GM19240 (cell line): ENCODE measurements around the gene ZNF764.
"Not testable (repeated sequence)": the region's sequence is repeated elsewhere in the genome, so short reads cannot be mapped to it uniquely, and the experiment has no call there.

Source experiments
- DNase-seq: peaks from one replicate; pipeline ENCODE4 v3.0.0; 2011; ENCODE audit warnings: low spot score; ENCODE audit not compliant: insufficient read length

The ZNF764 gene

GRCh38 chr16:30527635-30528178 lies 30.5 kb downstream of the ZNF764 start:
- peak; percentile 55 for DNase-seq

DNA sequence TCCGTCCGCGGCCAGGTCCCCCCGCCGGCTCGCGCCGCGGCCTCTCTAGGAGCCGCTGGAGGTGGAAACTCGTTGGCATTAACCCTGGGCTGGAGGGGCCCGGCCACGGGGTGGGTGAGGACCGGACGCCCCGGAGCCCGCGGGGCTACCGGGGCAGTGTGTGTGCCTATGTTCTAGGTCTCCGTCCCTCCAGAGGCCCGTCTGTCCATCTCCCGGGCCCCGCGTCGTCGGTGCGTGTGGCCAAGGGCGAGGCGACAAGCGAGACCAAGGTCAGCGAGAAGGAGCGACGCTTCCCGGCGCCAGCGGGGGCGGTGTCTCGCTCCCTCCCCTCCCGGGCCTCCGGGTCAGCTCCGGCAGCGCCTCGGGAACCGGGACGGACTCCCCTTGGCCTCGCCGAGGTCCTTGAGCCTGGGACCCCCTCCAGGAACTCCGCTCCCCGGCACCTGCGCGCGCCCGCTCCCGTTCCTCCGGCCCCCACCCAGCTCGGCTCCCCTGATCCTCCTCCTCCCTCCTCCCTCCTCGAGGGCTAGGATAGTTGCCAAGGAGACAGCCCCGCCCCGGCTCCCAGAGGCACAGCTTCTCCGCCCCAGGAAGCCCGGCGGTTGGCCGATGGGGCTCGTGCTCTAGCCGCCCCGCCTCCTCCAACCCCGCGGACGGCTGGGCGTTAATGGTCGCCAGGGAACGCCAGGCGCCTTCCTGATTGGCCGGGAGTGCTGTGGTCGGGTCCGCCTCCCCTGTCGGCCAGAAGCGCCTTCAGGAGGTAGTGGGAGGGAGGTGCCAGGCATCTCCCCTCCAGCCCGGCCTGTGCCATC lies 31.1 kb downstream of the ZNF764 start:
- peak; percentile 97 for DNase-seq

- DNase-seq: peak; percentile 27
Observed at GRCh38 chr16:30526137-30526822, 31.9 kb downstream of the ZNF764 start, which contains the start of gene ZNF768. Gene ZNF768 (minus strand): TSS chr16:30526566. CDS start chr16:30526413, 153 bp downstream.

- DNase-seq: no peak
Observed at GRCh38 chr16:30525844-30526136, 32.4 kb downstream of the ZNF764 start.

- no peak for DNase-seq
Observed at GRCh38 chr16:30524575-30525568, 33.3 kb downstream of the ZNF764 start.

DNA sequence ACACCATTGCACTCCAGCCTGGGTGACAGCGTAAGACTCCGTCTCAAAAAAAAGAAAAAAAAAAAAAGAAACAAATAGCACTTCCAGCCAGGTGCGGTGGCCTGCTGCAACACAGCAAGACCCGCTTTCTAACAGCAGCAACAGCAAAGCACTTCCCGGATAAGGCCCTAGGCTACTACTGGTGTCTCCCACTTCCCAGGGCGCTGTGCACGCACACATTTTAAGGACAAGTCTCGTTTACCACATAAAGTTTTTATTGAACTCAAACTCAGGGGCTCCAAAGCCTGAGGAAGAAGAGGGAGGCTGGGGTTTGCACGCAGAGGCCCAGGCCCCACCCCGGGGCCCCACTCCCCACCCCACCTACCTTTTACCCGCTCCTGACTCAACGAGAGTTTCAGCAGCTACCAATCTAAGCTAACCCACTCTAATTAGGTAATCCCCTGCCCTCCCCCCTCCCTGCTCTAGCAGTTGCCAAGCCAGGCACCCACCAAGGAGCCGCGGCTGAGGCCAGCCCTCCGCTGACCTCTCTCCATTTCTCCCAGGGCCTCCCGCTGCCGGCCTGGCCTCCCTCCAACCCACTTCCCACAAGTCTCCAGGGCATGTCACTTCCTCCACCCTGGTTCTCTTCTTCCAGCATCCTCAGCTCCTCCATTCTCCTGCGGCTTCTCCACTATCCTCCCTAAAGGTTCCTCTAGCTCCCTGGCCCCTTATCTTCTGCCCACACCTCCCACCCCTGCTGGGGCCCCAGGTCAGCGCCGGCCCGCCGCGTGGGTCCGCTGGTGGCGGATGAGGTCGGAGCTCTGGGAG lies 34.2 kb downstream of the ZNF764 start:
- DNase-seq: no peak

GRCh38 chr16:30522702-30523463 lies 35.3 kb downstream of the ZNF764 start:
- DNase-seq: not testable (repeated sequence)

GRCh38 chr16:30521873-30522641 lies 36.1 kb downstream of the ZNF764 start:
- no peak for DNase-seq

DNA sequence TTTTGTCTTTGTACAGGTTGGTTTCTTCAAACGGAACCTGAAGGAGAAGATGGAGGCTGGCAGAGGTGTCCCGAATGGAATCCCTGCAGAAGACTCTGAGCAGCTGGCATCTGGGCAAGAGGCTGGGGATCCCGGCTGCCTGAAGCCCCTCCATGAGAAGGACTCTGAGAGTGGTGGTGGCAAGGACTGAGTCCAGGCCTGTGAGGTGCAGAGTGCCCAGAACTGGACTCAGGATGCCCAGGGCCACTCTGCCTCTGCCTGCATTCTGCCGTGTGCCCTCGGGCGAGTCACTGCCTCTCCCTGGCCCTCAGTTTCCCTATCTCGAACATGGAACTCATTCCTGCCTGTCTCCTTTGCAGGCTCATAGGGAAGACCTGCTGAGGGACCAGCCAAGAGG lies 36.7 kb downstream of the ZNF764 start:
- DNase-seq: no peak

DNA sequence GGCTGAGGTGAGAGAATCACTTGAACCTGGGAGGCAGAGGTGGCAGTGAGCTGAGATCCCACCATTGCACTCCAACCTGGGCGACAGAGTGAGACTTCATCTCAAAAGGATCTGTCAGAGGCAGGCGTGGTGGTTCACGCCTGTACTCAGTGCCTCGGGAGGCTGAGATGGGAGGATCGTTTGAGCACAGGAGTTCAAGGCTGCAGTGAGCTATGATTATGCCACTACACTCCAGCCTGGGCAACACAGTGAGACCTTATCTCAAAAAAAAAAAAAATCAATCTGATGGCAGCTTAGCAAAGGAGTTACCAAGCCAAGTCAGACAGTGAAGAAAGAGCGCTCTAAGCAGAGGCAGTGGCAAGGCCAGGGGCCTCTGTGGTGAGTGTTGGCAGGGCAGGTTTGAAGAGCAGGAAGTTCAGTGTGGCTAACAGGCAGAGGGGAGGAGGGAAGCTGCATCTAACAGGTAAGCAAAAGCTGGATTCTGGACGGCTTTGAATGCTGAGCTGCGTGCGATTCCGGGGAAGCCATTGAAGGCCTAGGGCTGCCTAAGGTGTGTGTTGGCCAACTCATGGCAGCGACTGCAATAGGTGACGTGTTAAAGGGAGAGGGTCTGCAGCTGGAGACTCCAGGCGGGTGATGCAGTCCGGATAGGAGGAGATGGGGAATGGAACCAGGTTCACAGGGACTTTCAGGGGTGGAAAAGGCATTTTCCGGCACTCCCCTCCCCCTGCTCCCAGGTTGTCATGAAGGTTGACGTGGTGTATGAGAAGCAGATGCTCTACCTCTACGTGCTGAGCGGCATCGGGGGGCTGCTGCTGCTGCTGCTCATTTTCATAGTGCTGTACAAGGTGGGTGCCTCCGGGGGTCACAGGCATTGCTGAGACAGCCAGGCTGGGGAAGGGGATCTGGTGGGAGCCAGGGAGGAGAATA lies 38.8 kb downstream of the ZNF764 start:
- no peak for DNase-seq

DNA sequence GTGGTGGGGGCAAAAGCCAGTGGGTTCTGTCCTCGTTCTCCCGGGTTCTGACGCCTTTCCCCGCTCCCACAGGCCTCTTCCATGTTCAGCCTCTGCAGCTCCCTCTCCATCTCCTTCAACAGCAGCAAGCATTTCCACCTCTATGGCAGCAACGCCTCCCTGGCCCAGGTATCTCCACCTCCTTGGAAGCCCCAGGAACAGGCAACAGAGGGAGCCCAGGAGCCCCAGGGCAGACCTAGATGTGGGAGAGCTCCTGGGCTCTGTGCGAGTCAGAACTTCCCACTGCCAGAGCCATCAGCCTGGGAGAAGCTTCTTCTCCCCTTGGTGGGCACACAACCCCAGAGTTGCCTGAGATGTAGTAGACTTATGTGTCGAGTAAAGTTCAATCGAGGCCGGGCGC lies 39.6 kb downstream of the ZNF764 start:
- no peak for DNase-seq

DNA sequence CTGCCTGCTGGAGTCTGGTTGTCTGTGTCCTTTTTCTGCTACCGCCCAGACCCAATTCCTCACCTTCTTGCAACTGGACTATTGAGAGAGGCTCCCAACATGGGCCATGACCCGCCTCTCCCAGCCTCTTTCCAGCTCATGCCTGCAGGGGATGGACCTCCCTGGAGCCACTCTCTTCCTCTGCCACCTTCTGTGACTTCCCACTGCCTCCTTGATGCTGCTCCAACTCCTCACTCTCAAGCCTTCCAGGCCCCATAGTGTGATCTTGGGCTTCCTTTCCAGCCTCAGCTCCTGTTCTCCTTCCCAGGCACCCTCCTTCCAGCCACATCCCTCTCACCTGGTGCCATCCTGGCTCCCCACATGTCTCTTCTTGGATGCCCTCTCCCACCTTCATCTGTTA lies 42.9 kb downstream of the ZNF764 start:
- no peak for DNase-seq

DNA sequence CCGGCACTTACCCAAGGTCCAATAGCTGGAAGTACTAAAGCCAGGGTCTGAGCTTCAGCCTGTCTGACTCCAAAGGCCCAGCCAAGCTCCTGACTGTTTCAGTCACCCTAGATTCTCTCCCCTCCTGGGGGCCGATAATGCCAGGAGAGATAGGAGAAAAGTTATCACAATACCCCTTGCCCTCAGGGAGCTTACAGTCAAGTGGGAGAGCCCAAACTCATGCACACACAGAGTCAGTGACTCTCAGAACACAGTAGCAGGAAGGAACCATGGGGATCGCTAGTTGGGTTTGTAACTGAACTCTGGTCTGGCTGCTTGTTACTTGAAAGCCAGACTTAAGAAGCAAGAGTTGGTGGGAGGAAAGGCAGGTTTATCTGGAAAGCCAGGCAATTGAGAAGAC lies 46.7 kb downstream of the ZNF764 start:
- no peak for DNase-seq

DNA sequence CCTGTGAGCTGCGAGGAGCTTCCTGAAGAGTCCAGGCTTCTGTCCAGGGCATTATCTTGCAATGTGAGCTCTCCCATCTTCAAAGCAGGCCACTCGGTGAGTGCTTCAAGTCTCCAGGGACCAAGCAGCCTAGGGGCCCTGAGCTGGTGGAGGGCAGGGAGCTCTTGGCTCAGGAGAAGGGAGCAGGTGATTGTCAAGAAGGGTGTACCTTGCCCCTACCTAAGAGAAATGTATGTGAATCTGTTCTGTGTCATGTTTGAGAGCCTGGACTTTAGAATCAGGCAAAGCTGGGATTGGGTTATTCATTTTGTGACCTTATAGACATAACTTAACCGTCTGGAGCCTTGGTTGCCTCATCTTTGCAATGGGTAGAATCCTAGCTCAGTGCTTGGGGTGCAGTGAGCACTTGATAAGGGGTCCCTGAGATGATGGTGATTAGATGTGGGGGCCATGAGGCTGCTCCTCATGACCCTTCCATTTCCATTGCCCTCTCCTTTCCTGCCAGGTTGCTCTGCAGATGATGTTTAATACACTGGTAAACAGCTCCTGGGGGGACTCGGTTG lies 47.7 kb downstream of the ZNF764 start:
- DNase-seq: no peak

- no peak for DNase-seq
Observed at GRCh38 chr16:30509081-30509765, 49.0 kb downstream of the ZNF764 start.
